22Rv1 (cell line): ENCODE measurements around the gene UBE3C.

Experiments used
- ZFX ChIP-seq: fragments of 450-650 bp; IDR thresholded peaks from 2 replicates; pipeline ENCODE4 v1.6.1; 2017; ENCODE audit warnings: antibody characterized with exemption, borderline replicate concordance
- TF ChIP-seq, protein P1 (sequence below): fragments of 450-650 bp; IDR thresholded peaks from 2 replicates; pipeline ENCODE4 v1.5.1; 2017; ENCODE audit warnings: mild to moderate bottlenecking

- TF ChIP-seq, protein P1, sequence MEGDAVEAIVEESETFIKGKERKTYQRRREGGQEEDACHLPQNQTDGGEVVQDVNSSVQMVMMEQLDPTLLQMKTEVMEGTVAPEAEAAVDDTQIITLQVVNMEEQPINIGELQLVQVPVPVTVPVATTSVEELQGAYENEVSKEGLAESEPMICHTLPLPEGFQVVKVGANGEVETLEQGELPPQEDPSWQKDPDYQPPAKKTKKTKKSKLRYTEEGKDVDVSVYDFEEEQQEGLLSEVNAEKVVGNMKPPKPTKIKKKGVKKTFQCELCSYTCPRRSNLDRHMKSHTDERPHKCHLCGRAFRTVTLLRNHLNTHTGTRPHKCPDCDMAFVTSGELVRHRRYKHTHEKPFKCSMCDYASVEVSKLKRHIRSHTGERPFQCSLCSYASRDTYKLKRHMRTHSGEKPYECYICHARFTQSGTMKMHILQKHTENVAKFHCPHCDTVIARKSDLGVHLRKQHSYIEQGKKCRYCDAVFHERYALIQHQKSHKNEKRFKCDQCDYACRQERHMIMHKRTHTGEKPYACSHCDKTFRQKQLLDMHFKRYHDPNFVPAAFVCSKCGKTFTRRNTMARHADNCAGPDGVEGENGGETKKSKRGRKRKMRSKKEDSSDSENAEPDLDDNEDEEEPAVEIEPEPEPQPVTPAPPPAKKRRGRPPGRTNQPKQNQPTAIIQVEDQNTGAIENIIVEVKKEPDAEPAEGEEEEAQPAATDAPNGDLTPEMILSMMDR: no peak
- no peak for TF ChIP-seq ZFX
Observed at GRCh38 chr7:157143788-157144187, 5.1 kb downstream of the UBE3C start.
